NCI-H2081 treated with DMSO at 0.1 percent for 48 hours (cell line): ENCODE data around the gene SMYD3.
"Not testable (repeated sequence)": the region's sequence is repeated elsewhere in the genome, so short reads cannot be mapped to it uniquely, and the experiment has no call there.

Source experiments
- DNase-seq: peaks from one replicate; lab custom pipeline; 2025; lab: John Stamatoyannopoulos, UW

The SMYD3 gene

GRCh38 chr1:245832771-245833527, 674.1 kb downstream of the SMYD3 start:
- DNase-seq: no peak

- no peak for DNase-seq
Measured at GRCh38 chr1:245831518-245831917, 675.6 kb downstream of the SMYD3 start.

DNA sequence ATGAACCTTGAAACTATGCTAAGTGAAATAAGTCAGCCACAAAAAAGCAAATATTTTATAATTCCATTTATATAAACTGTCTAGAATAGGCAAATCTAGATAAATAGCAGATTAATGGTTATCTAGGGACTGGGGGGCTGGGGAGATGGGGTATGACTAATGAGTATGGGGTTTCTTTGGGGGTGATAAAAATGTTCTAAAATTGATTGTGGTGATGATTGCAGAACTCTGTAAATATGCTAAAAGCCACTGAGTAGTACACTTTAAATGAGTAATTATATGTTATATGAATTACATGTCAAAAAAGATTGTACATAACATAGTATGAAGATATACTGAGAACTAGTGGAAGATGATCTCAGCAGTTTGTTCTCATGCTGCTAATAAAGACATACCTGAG, 677.3 kb downstream of the SMYD3 start:
- DNase-seq: no peak

DNA sequence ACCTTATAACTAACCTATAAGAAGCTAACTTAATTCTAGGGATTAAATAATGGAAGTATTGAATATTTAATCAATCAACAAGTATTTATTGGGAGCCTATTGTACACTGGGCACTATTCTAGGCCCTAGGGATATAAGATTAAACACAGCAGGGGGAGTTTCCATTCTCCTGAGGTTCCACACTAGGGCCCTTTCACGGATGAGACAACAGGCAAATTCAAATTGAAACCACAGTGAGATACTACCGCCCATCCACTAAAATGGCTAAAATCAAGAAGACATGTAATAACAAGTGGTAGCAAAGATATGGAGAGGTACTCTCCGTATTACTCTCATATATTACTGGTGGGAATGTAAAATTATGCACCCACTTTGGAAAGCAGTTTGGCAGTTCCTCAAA, 677.9 kb downstream of the SMYD3 start:
- DNase-seq: no peak

GRCh38 chr1:245827301-245827700, 679.8 kb downstream of the SMYD3 start:
- DNase-seq: no peak

- DNase-seq: no peak
Measured at GRCh38 chr1:245825128-245825901, 681.8 kb downstream of the SMYD3 start.

DNA sequence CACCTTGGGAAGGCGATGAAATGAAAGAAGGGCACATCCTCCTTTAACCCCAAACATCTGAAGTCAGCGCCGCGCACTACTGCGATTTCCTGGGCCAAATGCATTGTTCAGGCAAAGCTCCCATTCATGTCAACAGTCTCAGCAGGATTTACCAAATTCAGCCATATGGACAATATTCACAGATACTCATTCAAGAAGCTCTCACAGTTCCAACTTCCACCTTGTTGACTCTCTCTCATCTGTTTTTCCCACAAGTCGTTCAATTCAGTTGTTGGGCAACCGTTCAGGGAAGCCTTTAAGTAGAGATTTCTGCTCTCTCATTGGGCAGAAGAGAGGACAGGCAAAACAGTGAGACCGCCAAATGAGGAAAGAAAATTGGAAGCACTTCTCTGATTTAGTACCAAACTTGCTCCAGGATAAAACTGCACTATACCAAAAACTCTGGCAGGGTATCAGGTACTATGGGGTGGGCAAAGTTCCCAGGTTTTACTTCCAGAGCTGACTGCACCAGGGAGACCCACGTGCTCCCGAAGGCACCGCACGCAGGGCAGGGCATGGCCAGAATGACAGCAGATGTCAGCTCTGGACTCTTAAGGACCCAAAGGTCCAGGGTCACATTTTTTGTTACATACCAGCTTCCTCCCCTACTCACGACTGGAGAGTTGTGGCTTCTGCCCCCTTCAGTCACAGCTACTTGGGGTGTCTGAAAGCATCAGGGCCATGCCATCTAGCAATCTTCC, 683.5 kb downstream of the SMYD3 start:
- no peak for DNase-seq

GRCh38 chr1:245822996-245823395, 684.1 kb downstream of the SMYD3 start:
- no peak for DNase-seq

- DNase-seq: not testable (repeated sequence)
Measured at GRCh38 chr1:245818363-245818762, 688.7 kb downstream of the SMYD3 start.

DNA sequence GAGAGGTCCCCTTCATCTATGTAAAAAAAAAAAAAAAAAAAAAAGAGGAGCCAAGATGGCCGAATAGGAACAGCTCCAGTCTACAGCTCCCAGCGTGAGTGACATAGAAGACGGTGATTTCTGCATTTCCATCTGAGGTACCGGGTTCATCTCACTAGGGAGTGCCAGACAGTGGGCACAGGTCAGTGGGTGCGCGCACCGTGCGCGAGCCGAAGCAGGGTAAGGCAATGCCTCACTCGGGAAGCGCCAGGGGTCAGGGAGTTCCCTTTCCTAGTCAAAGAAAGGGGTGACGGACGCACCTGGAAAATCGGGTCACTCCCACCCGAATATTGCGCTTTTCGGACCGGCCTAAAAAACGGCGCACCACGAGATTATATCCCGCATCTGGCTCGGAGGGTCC, 690.6 kb downstream of the SMYD3 start:
- DNase-seq: not testable (repeated sequence)

GRCh38 chr1:245814651-245815050, 692.4 kb downstream of the SMYD3 start:
- DNase-seq: no peak

DNA sequence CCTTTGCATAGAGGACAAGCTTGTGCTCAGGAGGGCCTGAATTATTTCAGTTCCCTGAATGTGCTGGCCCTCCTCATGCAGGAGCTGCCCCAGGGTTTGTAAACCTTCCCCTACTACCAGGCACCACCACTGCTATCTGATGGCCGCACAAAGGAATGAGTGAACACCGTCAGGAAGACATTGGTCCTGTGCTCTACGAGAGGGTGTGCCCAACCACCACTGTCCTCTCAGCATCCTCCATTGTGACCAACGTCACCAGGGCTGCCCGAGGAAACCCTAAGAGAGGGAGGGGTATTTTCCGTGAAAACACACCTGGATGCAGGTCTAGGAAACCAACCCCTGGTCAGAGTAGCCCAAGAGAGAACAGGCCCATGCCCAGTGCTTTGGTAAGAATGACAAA, 694.8 kb downstream of the SMYD3 start:
- DNase-seq: no peak

- DNase-seq: no peak
Measured at GRCh38 chr1:245810789-245811337, 696.2 kb downstream of the SMYD3 start.

DNA sequence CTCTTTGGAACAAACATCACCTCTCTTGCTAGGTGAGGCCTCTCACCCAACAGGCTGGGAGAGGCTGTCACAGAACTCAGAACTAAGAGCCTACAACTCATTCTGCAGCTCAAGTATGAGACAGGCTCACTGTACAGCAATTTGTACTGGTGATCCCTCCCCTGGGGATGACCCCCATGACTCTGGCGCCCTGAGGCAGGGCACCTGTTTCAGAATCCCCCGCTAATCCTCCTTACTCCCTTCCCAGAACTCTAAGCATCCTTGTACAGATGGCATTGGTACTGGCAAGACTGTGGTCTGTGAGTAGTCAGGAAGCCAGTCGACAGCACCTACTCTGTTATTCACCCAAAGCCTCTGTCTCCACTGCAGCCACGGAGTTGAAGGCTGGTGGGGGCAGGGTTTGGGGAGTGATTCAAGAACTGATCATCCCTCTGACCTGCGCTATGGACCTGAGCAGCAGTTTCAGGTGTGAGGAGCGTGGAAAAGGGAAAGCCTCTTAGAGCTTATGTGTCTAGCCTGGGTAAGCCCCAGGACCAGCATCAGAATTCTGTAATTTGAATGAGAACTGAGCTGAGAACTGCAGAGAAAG, 696.8 kb downstream of the SMYD3 start:
- no peak for DNase-seq

- no peak for DNase-seq
Measured at GRCh38 chr1:245809361-245809760, 697.7 kb downstream of the SMYD3 start.

DNA sequence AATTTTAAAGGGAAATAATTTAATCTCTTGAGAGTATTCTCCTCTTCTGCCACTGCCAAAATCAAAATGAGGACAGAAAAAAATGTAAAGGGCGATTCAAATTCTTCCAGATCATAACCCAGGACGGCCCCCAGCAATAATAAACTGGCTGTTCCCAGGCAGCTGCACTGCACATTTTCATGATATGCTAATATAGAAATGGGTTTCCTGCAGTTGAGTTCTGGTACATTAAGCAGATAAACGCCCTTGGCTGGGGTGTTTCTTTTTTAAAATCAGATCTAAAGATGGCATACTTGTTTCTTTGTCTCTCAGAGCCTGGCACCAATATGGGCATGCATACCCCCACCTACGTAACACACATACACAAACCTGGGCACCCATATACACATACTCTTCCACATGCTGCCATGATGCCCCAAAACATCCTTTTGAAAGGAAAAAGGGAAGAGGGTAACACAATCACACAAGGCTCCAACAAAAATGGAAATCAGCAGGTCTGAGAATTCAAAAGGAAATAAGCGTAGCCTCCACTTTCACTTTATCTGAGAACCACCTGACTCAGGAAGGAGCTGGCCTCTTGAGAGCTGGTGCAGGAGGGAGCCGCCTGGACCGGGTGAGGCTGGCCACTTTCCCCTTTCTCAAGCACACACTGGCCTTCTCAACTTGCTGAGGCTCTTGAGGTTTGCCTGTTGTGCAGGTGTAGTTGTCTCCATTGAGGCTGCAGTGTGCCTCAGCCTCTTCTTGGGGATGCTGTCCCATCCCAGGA, 698.9 kb downstream of the SMYD3 start:
- no peak for DNase-seq

DNA sequence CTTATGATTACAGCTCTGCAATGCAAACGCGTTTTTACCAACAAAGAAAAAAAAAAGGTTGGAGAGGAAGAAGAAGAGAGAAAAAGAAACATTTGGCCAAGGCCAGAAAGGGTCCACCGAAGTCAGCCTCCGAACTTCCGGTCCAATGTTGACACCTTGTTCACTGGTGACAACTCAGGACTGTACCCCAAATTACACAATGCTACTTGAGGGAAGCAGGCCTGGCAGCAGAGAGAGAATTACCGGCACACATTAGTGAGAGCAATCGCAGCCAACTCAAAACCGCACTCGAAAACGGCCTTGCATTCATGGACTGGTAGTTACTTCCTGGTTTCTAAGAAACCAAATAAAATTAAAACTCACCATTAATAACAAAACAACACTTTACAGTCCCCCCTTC, 699.8 kb downstream of the SMYD3 start:
- DNase-seq: no peak

DNA sequence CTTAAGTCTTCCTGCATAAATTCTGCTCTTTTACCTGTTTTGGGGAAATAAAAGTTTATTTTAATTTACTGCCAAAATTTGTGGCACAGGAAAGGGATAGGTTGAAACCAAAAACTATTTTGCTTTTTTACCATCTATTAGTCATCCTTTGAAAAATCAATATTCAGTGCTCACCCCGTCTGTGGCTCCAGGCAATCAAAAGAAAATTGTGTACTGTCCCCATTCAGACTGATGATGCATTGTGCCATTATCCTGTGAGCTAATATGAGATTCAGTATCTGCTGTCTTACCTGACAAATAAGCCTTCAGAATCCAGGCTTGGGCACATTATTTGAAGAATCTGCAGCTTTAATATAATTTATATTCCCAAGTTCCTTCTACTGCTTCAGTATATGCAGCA, 701.5 kb downstream of the SMYD3 start:
- DNase-seq: no peak

- DNase-seq: no peak
Measured at GRCh38 chr1:245804696-245805095, 702.4 kb downstream of the SMYD3 start.

DNA sequence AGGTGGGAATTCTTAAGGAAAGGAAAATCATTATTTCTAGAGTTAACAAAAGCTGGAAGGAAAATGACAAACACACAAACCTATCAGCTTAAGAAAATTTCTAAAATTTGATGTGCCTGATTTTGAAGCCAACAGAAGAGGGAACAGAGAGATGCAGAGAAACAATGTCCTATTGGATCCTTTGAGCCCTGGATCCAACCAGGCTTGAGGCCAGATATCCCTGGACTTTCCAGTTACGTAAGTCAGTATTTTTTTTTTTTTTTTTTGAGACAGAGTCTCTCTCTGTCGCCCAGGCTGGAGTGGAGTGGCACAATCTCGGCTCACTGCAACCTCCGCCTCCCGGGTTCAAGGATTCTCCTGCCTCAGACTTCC, 703.4 kb downstream of the SMYD3 start:
- DNase-seq: no peak

GRCh38 chr1:245802941-245803665, 704.0 kb downstream of the SMYD3 start:
- DNase-seq: no peak
